ENCODE measurements around the gene CRABP2. TPM values are rescaled to one million over a fixed set of nuclear protein-coding genes. Genes with fewer than 3 reads are reported as not detected.
A peak's percentile ranks its signal among the peaks of the same experiment; 100 is the strongest.

Gene CRABP2
- total and polyA plus RNA-seq, 2 donors (not counting 3 experiments of a cell fraction or from before 2014, with no cell fraction given) = 0.32 to 1.0 TPM

DNA sequence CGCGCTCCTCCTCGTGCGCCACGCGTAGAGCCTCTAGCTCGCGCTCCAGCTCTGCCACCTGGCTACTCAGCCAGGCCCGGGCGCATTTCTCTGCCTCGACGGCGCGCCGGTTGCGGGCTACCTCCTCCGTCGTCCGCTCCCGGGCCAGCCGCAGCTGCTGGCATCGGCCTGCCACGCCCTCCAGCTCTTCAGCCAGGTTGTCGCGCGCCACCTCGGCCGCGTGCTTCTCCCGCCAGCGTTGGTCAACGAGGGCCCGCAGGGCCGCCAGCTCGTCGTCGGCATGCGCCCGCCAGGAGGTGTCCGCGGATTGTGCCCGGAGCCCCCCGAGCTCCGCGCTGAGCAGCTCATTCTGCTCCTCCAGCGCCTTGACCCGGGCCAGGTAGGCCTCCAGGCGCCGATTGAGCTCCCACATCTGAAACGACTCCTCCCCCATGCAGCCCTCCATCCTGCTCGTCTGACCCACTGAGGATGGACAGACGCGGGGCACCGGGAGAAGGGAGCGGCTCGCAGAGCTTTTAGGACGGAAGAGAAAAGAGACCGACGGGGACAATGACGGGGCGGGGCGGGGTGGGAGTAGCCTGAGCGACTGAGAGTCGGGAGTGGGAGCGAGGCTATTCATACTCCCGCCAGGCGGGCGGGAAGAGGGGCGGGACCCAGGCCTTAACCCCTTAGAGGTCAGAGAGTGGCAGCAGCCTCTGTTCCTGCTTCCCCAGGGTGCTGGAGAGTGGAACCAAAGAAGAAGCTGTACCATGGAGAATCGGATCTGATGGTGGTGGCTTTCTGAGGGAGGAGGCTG, 28.4 kb downstream of the CRABP2 start, which contains the start of gene NES:
Gene NES (minus strand): TSS at position 588 of the 796 bp plus-strand sequence. CDS start 143 bp downstream, at position 445.
- Histone ChIP-seq H2AFZ (ENCODE audit: low read depth, low read length) (peak within 1 kb of the TSS; percentile 72), H3K79me2 (ENCODE audit: control insufficient read depth, insufficient read depth, low read length) (peaks cover 39% of the 10 kb centered on the region), H3K9me1 (replicated peaks; ENCODE audit: control insufficient read depth, extremely low read depth, insufficient read depth, low read length) (no peaks in the 10 kb centered on the region), H3K4me1 (ENCODE audit: control insufficient read depth, extremely low read depth, insufficient read depth, low read length) (peaks cover 36% of the 10 kb centered on the region), H3K9me3 (replicated peaks; ENCODE audit: control insufficient read depth, insufficient read depth, low read length) (no peaks in the 10 kb centered on the region), H3K9ac (replicated peaks; ENCODE audit: extremely low read depth, insufficient read depth, low read length) (peak within 1 kb of the TSS; percentile 75), H3K4me2 (ENCODE audit: insufficient read depth, low read length) (peak within 1 kb of the TSS; percentile 78), H3K27me3 (ENCODE audit: control insufficient read depth in 2 of 2, insufficient read depth in 2 of 2, low read length in 2 of 2) (peaks cover 2 to 5% of the 10 kb centered on the region in 2 experiments), H3K36me3 (ENCODE audit: control insufficient read depth in 2 of 2, extremely low read depth in 1 of 2, insufficient read depth in 2 of 2, low read length in 2 of 2) (peaks cover 0 to 6% of the 10 kb centered on the region in 2 experiments), H3K4me3 (replicated peaks in 1 of 3; ENCODE audit: insufficient read depth in 1 of 3, low read depth in 1 of 3, low read length in 3 of 3) (peak within 1 kb of the TSS; percentile 50 to 84 (median 81)), H3K27ac (ENCODE audit: insufficient read depth, low read depth, low read length) (peak within 1 kb of the TSS; percentile 54), H4K20me1 (replicated peaks; ENCODE audit: control insufficient read depth, extremely low read depth, insufficient read depth, low read length) (no peaks in the 10 kb centered on the region)
- TF ChIP-seq, protein P1, sequence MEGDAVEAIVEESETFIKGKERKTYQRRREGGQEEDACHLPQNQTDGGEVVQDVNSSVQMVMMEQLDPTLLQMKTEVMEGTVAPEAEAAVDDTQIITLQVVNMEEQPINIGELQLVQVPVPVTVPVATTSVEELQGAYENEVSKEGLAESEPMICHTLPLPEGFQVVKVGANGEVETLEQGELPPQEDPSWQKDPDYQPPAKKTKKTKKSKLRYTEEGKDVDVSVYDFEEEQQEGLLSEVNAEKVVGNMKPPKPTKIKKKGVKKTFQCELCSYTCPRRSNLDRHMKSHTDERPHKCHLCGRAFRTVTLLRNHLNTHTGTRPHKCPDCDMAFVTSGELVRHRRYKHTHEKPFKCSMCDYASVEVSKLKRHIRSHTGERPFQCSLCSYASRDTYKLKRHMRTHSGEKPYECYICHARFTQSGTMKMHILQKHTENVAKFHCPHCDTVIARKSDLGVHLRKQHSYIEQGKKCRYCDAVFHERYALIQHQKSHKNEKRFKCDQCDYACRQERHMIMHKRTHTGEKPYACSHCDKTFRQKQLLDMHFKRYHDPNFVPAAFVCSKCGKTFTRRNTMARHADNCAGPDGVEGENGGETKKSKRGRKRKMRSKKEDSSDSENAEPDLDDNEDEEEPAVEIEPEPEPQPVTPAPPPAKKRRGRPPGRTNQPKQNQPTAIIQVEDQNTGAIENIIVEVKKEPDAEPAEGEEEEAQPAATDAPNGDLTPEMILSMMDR (IDR thresholded peaks at IDR 0.05; ENCODE audit: extremely low read depth in 1 of 2, insufficient read depth in 1 of 2, low read depth in 1 of 2, low read length in 2 of 2) = peak in 1 of 2 donors; percentile 0
- TF ChIP-seq POLR2AphosphoS5 (IDR thresholded peaks at IDR 0.05; ENCODE audit: insufficient read depth, low read depth, low read length) (peak; percentile 63), FOS (IDR thresholded peaks at IDR 0.05; ENCODE audit: borderline replicate concordance, insufficient read depth, low read length) (no peak), POLR2A (IDR thresholded peaks at IDR 0.05; ENCODE audit: low read depth, low read length) (peak; percentile 75)
- TF ChIP-seq, protein P2, sequence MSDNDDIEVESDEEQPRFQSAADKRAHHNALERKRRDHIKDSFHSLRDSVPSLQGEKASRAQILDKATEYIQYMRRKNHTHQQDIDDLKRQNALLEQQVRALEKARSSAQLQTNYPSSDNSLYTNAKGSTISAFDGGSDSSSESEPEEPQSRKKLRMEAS (IDR thresholded peaks at IDR 0.05; ENCODE audit: insufficient read depth, insufficient read length) = no peak
- DNase-seq (ENCODE audit: low read depth, low spot score) = peak; percentile 52
- peak; percentile 77 for FAIRE-seq
- POLR2A ChIA-PET = interaction anchor here (0.5 to 3.0 kb wide), 5 partner anchors 9 to 179 kb away, joined by 3 to 32 read pairs (median 7); no protein-coding TSS in a partner anchor
- intact Hi-C loops (cut with micrococcal nuclease) (no loop called here), dilution Hi-C loops (cut with MboI; ENCODE audit: extremely low pct_ligation_motif_present, low sequenced_read_pairs) (no loop called here)
- TSS peak; percentile 48 for BruUV-seq (replicated peaks)
- CTCF ChIA-PET = interaction anchor here (1.0 to 10.9 kb wide), 15 partner anchors 11 to 291 kb away, joined by 3 to 221 read pairs (median 6); partner anchors contain the start of genes HAPLN2, ISG20L2 and METTL25B

Measured in endothelial cell of umbilical vein (primary cell).